PC-9 (cell line): ENCODE results near the gene FRMD7. TPM values are rescaled to one million over a fixed set of nuclear protein-coding genes. Genes with fewer than 3 reads are reported as not detected.
A peak's percentile ranks its signal among the peaks of the same experiment; 100 is the strongest.

Experiments used
- BruUV-seq: library from RNA; stranded (reverse); fragments of 400-500 nt; replicated peaks from 2 replicates; lab custom pipeline; 2021; lab: Mats Ljungman, UMichigan
- CTCF ChIA-PET: fragments of 300-600 bp; sonication (Branson Sonifier 250); formaldehyde crosslinking; loops from one replicate; lab custom pipeline; 2022; ENCODE audit warnings: antibody characterized with exemption; lab: Charles Lee
- POLR2A ChIA-PET: fragments of 300-600 bp; sonication (Branson Sonifier 250); formaldehyde crosslinking; loops from one replicate; lab custom pipeline; 2022; ENCODE audit warnings: antibody characterized with exemption; ENCODE audit not compliant: unreplicated experiment; lab: Charles Lee
- DNase-seq, 2 experiments: peaks; one replicate each; pipeline versions ENCODE4 v3.0.0 to v3.0.0-alpha.2; 2015 to 2022; ENCODE audit warnings: mixed read lengths in 1 of 2
- H2AFZ ChIP-seq: fragments of 200-600 bp; sonication (generic); 2 replicates; pipeline ENCODE4 v1.8.1; 2017; ENCODE audit warnings: antibody characterized with exemption
- H3F3A ChIP-seq: fragments of 200-600 bp; sonication (generic); 2 replicates; pipeline ENCODE4 v1.8.1; 2017; ENCODE audit warnings: antibody characterized with exemption, mild to moderate bottlenecking, low read depth; ENCODE audit not compliant: insufficient read depth
- H3K27ac ChIP-seq: fragments of 200-600 bp; sonication (generic); 2 replicates; pipeline ENCODE4 v1.6.1; 2016; ENCODE audit warnings: mixed run types
- H3K27me3 ChIP-seq: fragments of 200-600 bp; sonication (generic); 2 replicates; pipeline ENCODE4 v1.6.1; 2016; ENCODE audit warnings: low read depth, mixed run types; ENCODE audit not compliant: insufficient read depth
- H3K36me3 ChIP-seq: fragments of 200-600 bp; sonication (generic); 2 replicates; pipeline ENCODE4 v1.6.1; 2016; ENCODE audit warnings: low read depth, mixed run types
- H3K4me1 ChIP-seq: fragments of 200-600 bp; sonication (generic); replicated peaks from 2 replicates; pipeline ENCODE4 v1.6.1; 2016; ENCODE audit warnings: mixed run types; ENCODE audit not compliant: insufficient read depth
- H3K4me2 ChIP-seq: fragments of 200-600 bp; sonication (generic); 2 replicates; pipeline ENCODE4 v1.6.1; 2017; ENCODE audit warnings: mixed run types
- H3K4me3 ChIP-seq: fragments of 200-600 bp; sonication (generic); 2 replicates; pipeline ENCODE4 v1.6.1; 2016; ENCODE audit warnings: mixed run types
- H3K79me2 ChIP-seq: fragments of 200-600 bp; sonication (generic); 2 replicates; pipeline ENCODE4 v1.6.1; 2017; ENCODE audit warnings: low read depth, mixed run types
- H3K9me2 ChIP-seq: fragments of 200-600 bp; sonication (generic); 2 replicates; pipeline ENCODE4 v1.8.1; 2017; ENCODE audit warnings: mild to moderate bottlenecking; ENCODE audit not compliant: insufficient read depth
- H3K9me3 ChIP-seq: fragments of 200-600 bp; sonication (generic); 2 replicates; pipeline ENCODE4 v1.8.1; 2016; ENCODE audit warnings: low read depth; ENCODE audit not compliant: insufficient read depth
- H4K20me1 ChIP-seq: fragments of 200-600 bp; sonication (generic); 2 replicates; pipeline ENCODE4 v1.8.1; 2017; ENCODE audit not compliant: insufficient read depth
- EZH2 ChIP-seq: fragments of 200-600 bp; sonication (generic); IDR thresholded peaks from 2 replicates; pipeline ENCODE4 v1.8.0; 2017; ENCODE audit warnings: antibody characterized with exemption, low read depth
- intact Hi-C: fragments of 100-400 bp; cut with micrococcal nuclease; formaldehyde crosslinking; loops from one replicate; pipeline ENCODE4 v1.10.0; 2022; ENCODE audit not compliant: unreplicated experiment
- total RNA-seq: library from RNA; stranded (reverse); gene quantifications from 2 replicates; pipeline ENCODE4 v1.2.3, GENCODE V29; 2021
- TF ChIP-seq, protein P1 (sequence below): fragments of 200-600 bp; sonication (generic); conservative IDR thresholded peaks from 2 replicates; pipeline ENCODE4 v1.6.1; 2017; ENCODE audit warnings: mixed run types, antibody characterized with exemption, mild to moderate bottlenecking, moderate library complexity

FRMD7 gene
- total RNA-seq, 1 experiment from 2014 or later = not detected

DNA sequence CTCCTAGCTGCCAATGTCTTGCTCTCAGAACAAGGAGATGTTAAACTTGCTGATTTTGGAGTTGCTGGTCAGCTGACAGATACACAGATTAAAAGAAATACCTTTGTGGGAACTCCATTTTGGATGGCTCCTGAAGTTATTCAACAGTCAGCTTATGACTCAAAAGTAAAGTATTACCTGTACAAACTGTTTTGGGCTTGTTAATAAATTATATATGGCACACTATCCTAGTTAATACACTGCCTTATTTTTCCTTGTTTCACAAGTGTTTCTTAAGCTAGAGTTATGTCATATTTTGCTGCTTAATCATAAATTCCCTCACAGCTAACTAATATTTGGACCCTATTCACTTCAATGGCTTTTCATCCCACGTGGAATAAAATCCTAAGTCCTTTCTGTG is 59.4 kb downstream of the FRMD7 start:
- no peaks in the 10 kb centered on the region for H3F3A ChIP-seq
- TF ChIP-seq EZH2 = no peak
- no peaks in the 10 kb centered on the region for H4K20me1 ChIP-seq
- H3K27me3 ChIP-seq = no peaks in the 10 kb centered on the region
- BruUV-seq = no TSS peak
- peak in 1 of 2 experiments; percentile 65 for DNase-seq
- ChIA-PET CTCF (interaction anchor here (0.7 kb wide), 1 partner anchor 214 kb away, joined by 5 read pairs; no protein-coding TSS in a partner anchor), POLR2A (interaction anchor here (0.5 kb wide), 1 partner anchor 87 kb away, joined by 5 read pairs; no protein-coding TSS in a partner anchor)
- H3K4me3 ChIP-seq = no peak overlapping the region
- H3K36me3 ChIP-seq = no peaks in the 10 kb centered on the region; the same call in 1 of the 2 replicates
- intact Hi-C loops = no loop called here
- H3K9me2 ChIP-seq = no peaks in the 10 kb centered on the region
- H3K9me3 ChIP-seq = no peaks in the 10 kb centered on the region
- no peak overlapping the region for H3K4me2 ChIP-seq
- H2AFZ ChIP-seq = no peak overlapping the region
- H3K79me2 ChIP-seq = no peaks in the 10 kb centered on the region
- H3K4me1 ChIP-seq = no peaks in the 10 kb centered on the region; the same call in 1 of the 2 replicates
- no peak overlapping the region for H3K27ac ChIP-seq

DNA sequence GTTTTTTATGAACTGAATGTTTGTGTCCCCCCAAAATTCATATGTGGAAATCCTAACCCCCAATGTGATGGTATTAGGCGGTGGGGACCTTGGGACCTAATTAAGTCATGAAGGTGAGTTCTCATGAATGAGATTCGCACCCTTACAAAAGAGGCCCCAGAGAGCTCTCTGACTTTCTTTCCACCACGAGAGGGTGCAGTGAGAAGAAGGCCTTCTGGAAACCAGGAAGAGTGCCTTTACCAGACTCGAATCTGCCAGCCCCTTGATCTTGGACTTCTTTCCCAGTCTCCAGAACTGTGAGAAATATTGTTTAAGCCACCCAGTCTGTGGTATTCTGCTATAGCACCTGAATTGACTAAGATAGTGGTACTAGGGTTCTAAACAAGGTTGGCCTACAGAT is 64.0 kb downstream of the FRMD7 start:
- TF ChIP-seq EZH2 = no peak
- TF ChIP-seq, protein P1, sequence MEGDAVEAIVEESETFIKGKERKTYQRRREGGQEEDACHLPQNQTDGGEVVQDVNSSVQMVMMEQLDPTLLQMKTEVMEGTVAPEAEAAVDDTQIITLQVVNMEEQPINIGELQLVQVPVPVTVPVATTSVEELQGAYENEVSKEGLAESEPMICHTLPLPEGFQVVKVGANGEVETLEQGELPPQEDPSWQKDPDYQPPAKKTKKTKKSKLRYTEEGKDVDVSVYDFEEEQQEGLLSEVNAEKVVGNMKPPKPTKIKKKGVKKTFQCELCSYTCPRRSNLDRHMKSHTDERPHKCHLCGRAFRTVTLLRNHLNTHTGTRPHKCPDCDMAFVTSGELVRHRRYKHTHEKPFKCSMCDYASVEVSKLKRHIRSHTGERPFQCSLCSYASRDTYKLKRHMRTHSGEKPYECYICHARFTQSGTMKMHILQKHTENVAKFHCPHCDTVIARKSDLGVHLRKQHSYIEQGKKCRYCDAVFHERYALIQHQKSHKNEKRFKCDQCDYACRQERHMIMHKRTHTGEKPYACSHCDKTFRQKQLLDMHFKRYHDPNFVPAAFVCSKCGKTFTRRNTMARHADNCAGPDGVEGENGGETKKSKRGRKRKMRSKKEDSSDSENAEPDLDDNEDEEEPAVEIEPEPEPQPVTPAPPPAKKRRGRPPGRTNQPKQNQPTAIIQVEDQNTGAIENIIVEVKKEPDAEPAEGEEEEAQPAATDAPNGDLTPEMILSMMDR = no peak
- H3K79me2 ChIP-seq = no peaks in the 10 kb centered on the region
- H3K4me3 ChIP-seq = no peak overlapping the region
- no peaks in the 10 kb centered on the region; the same call in 1 of the 2 replicates for H3K36me3 ChIP-seq
- no peaks in the 10 kb centered on the region; the same call in 1 of the 2 replicates for H3K4me1 ChIP-seq
- no peak overlapping the region for H3K4me2 ChIP-seq
- 0 out of 2 replicates have a peak, but pooled peaks cover 3% of the 10 kb centered on the region for H3F3A ChIP-seq
- no peak overlapping the region for H3K27ac ChIP-seq
- intact Hi-C loops = no loop called here
- H3K9me2 ChIP-seq = no peaks in the 10 kb centered on the region
- no TSS peak for BruUV-seq
- no peaks in the 10 kb centered on the region for H4K20me1 ChIP-seq
- POLR2A ChIA-PET = no interaction called here
- no peaks in the 10 kb centered on the region for H3K9me3 ChIP-seq
- DNase-seq = no peak
- no peaks in the 10 kb centered on the region for H3K27me3 ChIP-seq
- H2AFZ ChIP-seq = no peak overlapping the region
- CTCF ChIA-PET = no interaction called here

DNA sequence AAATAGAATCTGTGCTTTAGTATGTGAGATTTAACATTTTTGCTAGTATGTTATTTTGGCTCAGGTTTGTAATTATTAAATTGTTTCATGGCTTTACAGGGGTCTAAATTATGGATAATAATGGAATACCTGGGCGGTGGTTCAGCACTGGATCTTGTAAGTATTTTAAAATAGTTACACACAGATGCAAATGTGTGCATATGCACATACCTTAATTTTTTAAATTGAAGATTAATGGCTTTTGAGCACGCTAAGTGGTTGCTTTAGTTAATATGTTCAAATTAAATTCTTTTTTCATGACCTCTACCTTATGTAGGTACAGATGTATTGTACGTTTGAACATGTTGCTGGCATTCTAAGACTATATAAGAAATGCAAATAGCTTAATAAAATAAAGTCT is 64.5 kb downstream of the FRMD7 start:
- no peaks in the 10 kb centered on the region for H3K27me3 ChIP-seq
- no peaks in the 10 kb centered on the region for H3K36me3 ChIP-seq
- BruUV-seq = no TSS peak
- H3K4me1 ChIP-seq = no peaks in the 10 kb centered on the region; the same call in 1 of the 2 replicates
- no peak overlapping the region for H3K4me3 ChIP-seq
- DNase-seq = no peak
- H3K9me3 ChIP-seq = no peaks in the 10 kb centered on the region
- POLR2A ChIA-PET = no interaction called here
- H3F3A ChIP-seq = 0 out of 2 replicates have a peak, but pooled peaks cover 3% of the 10 kb centered on the region
- CTCF ChIA-PET = interaction anchor here (0.7 kb wide), 1 partner anchor 1327 kb away, joined by 5 read pairs; no protein-coding TSS in a partner anchor
- H3K4me2 ChIP-seq = no peak overlapping the region
- H3K9me2 ChIP-seq = no peaks in the 10 kb centered on the region
- H3K27ac ChIP-seq = no peak overlapping the region
- no peak overlapping the region for H2AFZ ChIP-seq
- no peaks in the 10 kb centered on the region for H3K79me2 ChIP-seq
- H4K20me1 ChIP-seq = no peaks in the 10 kb centered on the region
- intact Hi-C loops = no loop called here
- TF ChIP-seq EZH2 = no peak
- TF ChIP-seq, protein P1 = no peak
